PC-9 (cell line): ENCODE data around the gene PDE11A. TPM values are rescaled to one million over a fixed set of nuclear protein-coding genes. Genes with fewer than 3 reads are reported as not detected.

Experiments
- BruUV-seq: library from RNA; stranded (reverse); fragments of 400-500 nt; replicated peaks from 2 replicates; lab custom pipeline; 2021; lab: Mats Ljungman, UMichigan
- CTCF ChIA-PET: fragments of 300-600 bp; sonication (Branson Sonifier 250); formaldehyde crosslinking; loops from one replicate; lab custom pipeline; 2022; ENCODE audit warnings: antibody characterized with exemption; lab: Charles Lee
- POLR2A ChIA-PET: fragments of 300-600 bp; sonication (Branson Sonifier 250); formaldehyde crosslinking; loops from one replicate; lab custom pipeline; 2022; ENCODE audit warnings: antibody characterized with exemption; ENCODE audit not compliant: unreplicated experiment; lab: Charles Lee
- DNase-seq, 2 experiments: peaks; one replicate each; pipeline versions ENCODE4 v3.0.0 to v3.0.0-alpha.2; 2015 to 2022; ENCODE audit warnings: mixed read lengths in 1 of 2
- H2AFZ ChIP-seq: fragments of 200-600 bp; sonication (generic); 2 replicates; pipeline ENCODE4 v1.8.1; 2017; ENCODE audit warnings: antibody characterized with exemption
- H3F3A ChIP-seq: fragments of 200-600 bp; sonication (generic); 2 replicates; pipeline ENCODE4 v1.8.1; 2017; ENCODE audit warnings: antibody characterized with exemption, mild to moderate bottlenecking, low read depth; ENCODE audit not compliant: insufficient read depth
- H3K27ac ChIP-seq: fragments of 200-600 bp; sonication (generic); 2 replicates; pipeline ENCODE4 v1.6.1; 2016; ENCODE audit warnings: mixed run types
- H3K27me3 ChIP-seq: fragments of 200-600 bp; sonication (generic); 2 replicates; pipeline ENCODE4 v1.6.1; 2016; ENCODE audit warnings: low read depth, mixed run types; ENCODE audit not compliant: insufficient read depth
- H3K36me3 ChIP-seq: fragments of 200-600 bp; sonication (generic); 2 replicates; pipeline ENCODE4 v1.6.1; 2016; ENCODE audit warnings: low read depth, mixed run types
- H3K4me1 ChIP-seq: fragments of 200-600 bp; sonication (generic); replicated peaks from 2 replicates; pipeline ENCODE4 v1.6.1; 2016; ENCODE audit warnings: mixed run types; ENCODE audit not compliant: insufficient read depth
- H3K4me2 ChIP-seq: fragments of 200-600 bp; sonication (generic); 2 replicates; pipeline ENCODE4 v1.6.1; 2017; ENCODE audit warnings: mixed run types
- H3K4me3 ChIP-seq: fragments of 200-600 bp; sonication (generic); 2 replicates; pipeline ENCODE4 v1.6.1; 2016; ENCODE audit warnings: mixed run types
- H3K79me2 ChIP-seq: fragments of 200-600 bp; sonication (generic); 2 replicates; pipeline ENCODE4 v1.6.1; 2017; ENCODE audit warnings: low read depth, mixed run types
- H3K9me2 ChIP-seq: fragments of 200-600 bp; sonication (generic); 2 replicates; pipeline ENCODE4 v1.8.1; 2017; ENCODE audit warnings: mild to moderate bottlenecking; ENCODE audit not compliant: insufficient read depth
- H3K9me3 ChIP-seq: fragments of 200-600 bp; sonication (generic); 2 replicates; pipeline ENCODE4 v1.8.1; 2016; ENCODE audit warnings: low read depth; ENCODE audit not compliant: insufficient read depth
- H4K20me1 ChIP-seq: fragments of 200-600 bp; sonication (generic); 2 replicates; pipeline ENCODE4 v1.8.1; 2017; ENCODE audit not compliant: insufficient read depth
- CTCF ChIP-seq: fragments of 200-600 bp; sonication (generic); conservative IDR thresholded peaks from 2 replicates; pipeline ENCODE4 v1.6.1; 2017; ENCODE audit warnings: mixed run types, antibody characterized with exemption, mild to moderate bottlenecking, moderate library complexity
- EZH2 ChIP-seq: fragments of 200-600 bp; sonication (generic); IDR thresholded peaks from 2 replicates; pipeline ENCODE4 v1.8.0; 2017; ENCODE audit warnings: antibody characterized with exemption, low read depth
- intact Hi-C: fragments of 100-400 bp; cut with micrococcal nuclease; formaldehyde crosslinking; loops from one replicate; pipeline ENCODE4 v1.10.0; 2022; ENCODE audit not compliant: unreplicated experiment
- total RNA-seq: library from RNA; stranded (reverse); gene quantifications from 2 replicates; pipeline ENCODE4 v1.2.3, GENCODE V29; 2021

Gene PDE11A
- total RNA-seq, 1 experiment from 2014 or later: 1.4 TPM

- H3K9me2 ChIP-seq: no peaks in the 10 kb centered on the region
- H3K4me2 ChIP-seq: no peak overlapping the region
- intact Hi-C loops: no loop called here
- no peaks in the 10 kb centered on the region for H3K36me3 ChIP-seq
- H3K4me1 ChIP-seq: no peaks in the 10 kb centered on the region
- no peak for TF ChIP-seq EZH2
- TF ChIP-seq CTCF: no peak
- no peak overlapping the region for H3K27ac ChIP-seq
- H4K20me1 ChIP-seq: no peaks in the 10 kb centered on the region
- BruUV-seq: no TSS peak
- H3F3A ChIP-seq: no peaks in the 10 kb centered on the region
- H3K27me3 ChIP-seq: no peaks in the 10 kb centered on the region
- 0 out of 2 replicates have a peak overlapping the region, but pooled peaks have one; percentile 13 for H2AFZ ChIP-seq
- DNase-seq: no peak
- H3K4me3 ChIP-seq: no peak overlapping the region
- POLR2A ChIA-PET: no interaction called here
- CTCF ChIA-PET: no interaction called here
- no peaks in the 10 kb centered on the region for H3K9me3 ChIP-seq
- no peaks in the 10 kb centered on the region for H3K79me2 ChIP-seq
Observed at GRCh38 chr2:177810906-177811305, 261.7 kb downstream of the PDE11A start.

GRCh38 chr2:177808984-177809809 lies 263.4 kb downstream of the PDE11A start:
- TF ChIP-seq EZH2: no peak
- no peak for TF ChIP-seq CTCF
- H3K27me3 ChIP-seq: no peaks in the 10 kb centered on the region
- no peaks in the 10 kb centered on the region for H3F3A ChIP-seq
- no peak for DNase-seq
- no peaks in the 10 kb centered on the region for H3K36me3 ChIP-seq
- intact Hi-C loops: loop anchor here (10.0 kb wide), 1 partner anchor 306 kb away; the partner anchor contains the start of gene RBM45
- H3K4me3 ChIP-seq: no peak overlapping the region
- no peak overlapping the region for H3K27ac ChIP-seq
- H2AFZ ChIP-seq: no peak overlapping the region
- H3K9me3 ChIP-seq: no peaks in the 10 kb centered on the region
- ChIA-PET POLR2A (interaction anchor here (0.8 kb wide), 1 partner anchor 98 kb away, joined by 12 read pairs; no protein-coding TSS in a partner anchor), CTCF (interaction anchor here (0.6 kb wide), 1 partner anchor 10 kb away, joined by 3 read pairs; no protein-coding TSS in a partner anchor)
- H3K79me2 ChIP-seq: no peaks in the 10 kb centered on the region
- no TSS peak for BruUV-seq
- no peaks in the 10 kb centered on the region for H3K9me2 ChIP-seq
- no peaks in the 10 kb centered on the region for H4K20me1 ChIP-seq
- H3K4me2 ChIP-seq: no peak overlapping the region
- H3K4me1 ChIP-seq: no peaks in the 10 kb centered on the region

GRCh38 chr2:177806025-177806424 lies 266.6 kb downstream of the PDE11A start:
- TF ChIP-seq EZH2 (no peak), CTCF (no peak)

More at GRCh38 chr2:177806025-177806424, 266.6 kb downstream of the PDE11A start:
- no TSS peak for BruUV-seq
- Histone ChIP-seq H2AFZ (no peak overlapping the region), H3F3A (no peaks in the 10 kb centered on the region), H4K20me1 (no peaks in the 10 kb centered on the region), H3K9me2 (no peaks in the 10 kb centered on the region; the same call in 1 of the 2 replicates), H3K9me3 (no peaks in the 10 kb centered on the region), H3K4me2 (no peak overlapping the region), H3K4me3 (no peak overlapping the region), H3K27me3 (no peaks in the 10 kb centered on the region), H3K36me3 (no peaks in the 10 kb centered on the region), H3K79me2 (no peaks in the 10 kb centered on the region), H3K4me1 (no peaks in the 10 kb centered on the region), H3K27ac (no peak overlapping the region)
- POLR2A ChIA-PET: no interaction called here
- intact Hi-C loops: loop anchor here (10.0 kb wide), 1 partner anchor 309 kb away; the partner anchor contains the start of gene RBM45
- CTCF ChIA-PET: no interaction called here
- no peak for DNase-seq
